ENCODE data around the gene ALG14. TPM values are rescaled to one million over a fixed set of nuclear protein-coding genes. Genes with fewer than 3 reads are reported as not detected.

The ALG14 gene
- total RNA-seq, 1 donor from 2014 or later, result 10.5 TPM

- Mint-ChIP-seq H3K36me3 (ENCODE audit: insufficient read depth) (no peaks in the 10 kb centered on the region), H3K4me1 (ENCODE audit: low read depth) (peaks cover 51% of the 10 kb centered on the region), H3K27ac (peak within 1 kb of the TSS; percentile 98), H3K9me3 (ENCODE audit: low read depth) (no peaks in the 10 kb centered on the region), H3K27me3 (no peaks in the 10 kb centered on the region), H3K4me3 (ENCODE audit: low read depth) (peak within 1 kb of the TSS; percentile 97)
- TF ChIP-seq CTCF (IDR thresholded peaks at IDR 0.05; ENCODE audit: unreplicated experiment), result no peak
- DNase-seq (ENCODE audit: low spot score, unreplicated experiment), result peak; percentile 65
Observed at GRCh38 chr1:95117207-95118066, 44.7 kb upstream of the ALG14 start, which contains the start of gene TLCD4. TSS of gene TLCD4 (plus strand) at chr1:95117355. CDS start at chr1:95143902, 26,547 bp downstream.

GRCh38 chr1:95116580-95117206, 43.9 kb upstream of the ALG14 start:
- peak; percentile 64 for DNase-seq (ENCODE audit: low spot score, unreplicated experiment)
- Mint-ChIP-seq H3K9me3 (ENCODE audit: low read depth) (no peaks in the 10 kb centered on the region), H3K27me3 (no peaks in the 10 kb centered on the region), H3K4me1 (ENCODE audit: low read depth) (peaks cover 43% of the 10 kb centered on the region), H3K4me3 (ENCODE audit: low read depth) (peak overlapping the region; percentile 97), H3K27ac (peak overlapping the region; percentile 98), H3K36me3 (ENCODE audit: insufficient read depth) (no peaks in the 10 kb centered on the region)
- TF ChIP-seq CTCF (IDR thresholded peaks at IDR 0.05; ENCODE audit: unreplicated experiment), result peak; percentile 80

GRCh38 chr1:95115708-95116137, 43.0 kb upstream of the ALG14 start:
- Mint-ChIP-seq H3K4me1 (ENCODE audit: low read depth) (peaks cover 35% of the 10 kb centered on the region), H3K4me3 (ENCODE audit: low read depth) (peak overlapping the region; percentile 55), H3K27me3 (no peaks in the 10 kb centered on the region), H3K27ac (peak overlapping the region; percentile 46), H3K36me3 (ENCODE audit: insufficient read depth) (no peaks in the 10 kb centered on the region), H3K9me3 (ENCODE audit: low read depth) (no peaks in the 10 kb centered on the region)
- no peak for TF ChIP-seq CTCF (IDR thresholded peaks at IDR 0.05; ENCODE audit: unreplicated experiment)
- no peak for DNase-seq (ENCODE audit: low spot score, unreplicated experiment)

- H3K4me1 Mint-ChIP-seq (ENCODE audit: low read depth), result peaks cover 16% of the 10 kb centered on the region
- no peaks in the 10 kb centered on the region for H3K27me3 Mint-ChIP-seq
- no peaks in the 10 kb centered on the region for H3K36me3 Mint-ChIP-seq (ENCODE audit: insufficient read depth)
- no peak overlapping the region for H3K27ac Mint-ChIP-seq
- no peak for DNase-seq (ENCODE audit: low spot score, unreplicated experiment)
- no peak overlapping the region for H3K4me3 Mint-ChIP-seq (ENCODE audit: low read depth)
- TF ChIP-seq CTCF (IDR thresholded peaks at IDR 0.05; ENCODE audit: unreplicated experiment), result no peak
- H3K9me3 Mint-ChIP-seq (ENCODE audit: low read depth), result no peaks in the 10 kb centered on the region
Observed at GRCh38 chr1:95113684-95114083, 40.9 kb upstream of the ALG14 start.

- Mint-ChIP-seq H3K27ac (no peak overlapping the region), H3K4me3 (ENCODE audit: low read depth) (no peak overlapping the region), H3K36me3 (ENCODE audit: insufficient read depth) (no peaks in the 10 kb centered on the region), H3K9me3 (ENCODE audit: low read depth) (peaks cover 3% of the 10 kb centered on the region), H3K4me1 (ENCODE audit: low read depth) (peaks cover 4% of the 10 kb centered on the region), H3K27me3 (no peaks in the 10 kb centered on the region)
- no peak for TF ChIP-seq CTCF (IDR thresholded peaks at IDR 0.05; ENCODE audit: unreplicated experiment)
- no peak for DNase-seq (ENCODE audit: low spot score, unreplicated experiment)
Observed at GRCh38 chr1:95111014-95111413, 38.3 kb upstream of the ALG14 start.
